SKM-1 treated with dmso at 0.1 percent for 144 hours (cell line): ENCODE measurements around the gene OTOG.
A peak's percentile ranks its signal among the peaks of the same experiment; 100 is the strongest.

Experiments
- DNase-seq: peaks from one replicate; lab custom pipeline; 2025; ENCODE audit not compliant: unreplicated experiment; lab: John Stamatoyannopoulos, UW

OTOG gene

GRCh38 chr11:17517186-17517585, 29.9 kb upstream of the OTOG start:
- no peak for DNase-seq

- no peak for DNase-seq
These were observed 28.7 kb upstream of the OTOG start for GRCh38 chr11:17518366-17518765.

GRCh38 chr11:17519061-17519885, 27.8 kb upstream of the OTOG start:
- DNase-seq: no peak

- no peak for DNase-seq
These were observed 25.8 kb upstream of the OTOG start for GRCh38 chr11:17521106-17521900.

- DNase-seq: no peak
These were observed 24.4 kb upstream of the OTOG start for GRCh38 chr11:17522655-17523054.

GRCh38 chr11:17524221-17524620, 22.8 kb upstream of the OTOG start:
- no peak for DNase-seq

GRCh38 chr11:17525570-17525969, 21.5 kb upstream of the OTOG start:
- no peak for DNase-seq

GRCh38 chr11:17526326-17526725, 20.7 kb upstream of the OTOG start:
- DNase-seq: no peak

- DNase-seq: no peak
These were observed 20.0 kb upstream of the OTOG start for GRCh38 chr11:17526931-17527627.

- DNase-seq: no peak
These were observed 19.4 kb upstream of the OTOG start for GRCh38 chr11:17527628-17527995.

- DNase-seq: peak; percentile 76
These were observed 18.8 kb upstream of the OTOG start for GRCh38 chr11:17528181-17528691.

- no peak for DNase-seq
These were observed 17.9 kb upstream of the OTOG start for GRCh38 chr11:17528906-17529843.

GRCh38 chr11:17529844-17530185, 17.2 kb upstream of the OTOG start:
- DNase-seq: no peak

- DNase-seq: no peak
These were observed 15.9 kb upstream of the OTOG start for GRCh38 chr11:17531071-17531600.

GRCh38 chr11:17531636-17532113, 15.4 kb upstream of the OTOG start:
- DNase-seq: no peak

- no peak for DNase-seq
These were observed 14.3 kb upstream of the OTOG start for GRCh38 chr11:17532784-17533183.

- no peak for DNase-seq
These were observed 13.7 kb upstream of the OTOG start for GRCh38 chr11:17533341-17533740.

- no peak for DNase-seq
These were observed 13.2 kb upstream of the OTOG start for GRCh38 chr11:17533778-17534415.

GRCh38 chr11:17535488-17535887, 11.6 kb upstream of the OTOG start:
- DNase-seq: no peak

- no peak for DNase-seq
These were observed 9.8 kb upstream of the OTOG start for GRCh38 chr11:17537261-17537660.
